Smooth muscle cell (in vitro differentiated cells): ENCODE data around the gene PRM3. TPM values are rescaled to one million over a fixed set of nuclear protein-coding genes. Genes with fewer than 3 reads are reported as not detected.

Source experiments
- DNase-seq: peaks from one replicate; lab custom pipeline; 2025; ENCODE audit not compliant: unreplicated experiment; lab: John Stamatoyannopoulos, UW
- H2AFZ ChIP-seq: fragments of 200-600 bp; sonication (generic); 2 replicates; pipeline ENCODE4 v1.6.0; 2016; ENCODE audit warnings: antibody characterized with exemption, low read depth, mild to moderate bottlenecking
- H3F3A ChIP-seq: fragments of 200-600 bp; sonication (generic); 2 replicates; pipeline ENCODE4 v1.6.0; 2017; ENCODE audit warnings: antibody characterized with exemption, low read depth
- H3K27ac ChIP-seq: fragments of 200-600 bp; sonication (generic); 2 replicates; pipeline ENCODE4 v1.5.1; 2016; ENCODE audit warnings: low read depth, mild to moderate bottlenecking
- H3K27me3 ChIP-seq: fragments of 200-600 bp; sonication (generic); 2 replicates; pipeline ENCODE4 v1.6.1; 2016; ENCODE audit warnings: low read depth, mild to moderate bottlenecking
- H3K36me3 ChIP-seq: fragments of 200-600 bp; sonication (generic); 2 replicates; pipeline ENCODE4 v1.5.1; 2016; ENCODE audit warnings: low read depth
- H3K4me1 ChIP-seq: fragments of 200-600 bp; sonication (generic); 2 replicates; pipeline ENCODE4 v1.5.1; 2016; ENCODE audit warnings: low read depth
- H3K4me2 ChIP-seq: fragments of 200-600 bp; sonication (generic); 2 replicates; pipeline ENCODE4 v1.6.0; 2016; ENCODE audit warnings: mild to moderate bottlenecking
- H3K4me3 ChIP-seq: fragments of 200-600 bp; sonication (generic); 2 replicates; pipeline ENCODE4 v1.5.1; 2016; ENCODE audit warnings: mild to moderate bottlenecking
- H3K79me2 ChIP-seq: fragments of 200-600 bp; sonication (generic); 2 replicates; pipeline ENCODE4 v1.6.0; 2016; ENCODE audit warnings: low read depth, mild to moderate bottlenecking
- H3K9ac ChIP-seq: fragments of 200-600 bp; sonication (generic); 2 replicates; pipeline ENCODE4 v1.6.0; 2016; ENCODE audit warnings: low read depth
- H3K9me3 ChIP-seq: fragments of 200-600 bp; sonication (generic); replicated peaks from 2 replicates; pipeline ENCODE4 v1.5.1; 2016; ENCODE audit warnings: low read depth
- H4K20me1 ChIP-seq: fragments of 200-600 bp; sonication (generic); 2 replicates; pipeline ENCODE4 v1.6.0; 2016; ENCODE audit warnings: low read depth
- CTCF ChIP-seq: fragments of 200-600 bp; sonication (generic); IDR thresholded peaks from 2 replicates; pipeline ENCODE4 v1.5.1; 2017; ENCODE audit warnings: borderline replicate concordance, mild to moderate bottlenecking, antibody characterized with exemption; ENCODE audit not compliant: insufficient read depth, poor library complexity, severe bottlenecking
- WGBS: methylation state at CpG from one replicate; pipeline ENCODE4 v1.1.7; 2016; ENCODE audit warnings: low lambda C conversion rate; 5-methylcytosine and 5-hydroxymethylcytosine counted together
- polyA plus RNA-seq: library from polyadenylated mRNA; unstranded; fragments of >200 nt; fragmentation: Nextera tagmentation; extraction: Ambion mirVana; gene quantifications from 2 replicates; pipeline ENCODE4 v1.2.1, GENCODE V29; 2016
- total RNA-seq: library from RNA; depleted of rRNA; stranded (reverse); fragments of >200 nt; gene quantifications from 2 replicates; pipeline ENCODE4 v1.2.3, GENCODE V29; 2014

The PRM3 gene
- total and polyA plus RNA-seq, 2 experiments from 2014 or later, result not detected

DNA sequence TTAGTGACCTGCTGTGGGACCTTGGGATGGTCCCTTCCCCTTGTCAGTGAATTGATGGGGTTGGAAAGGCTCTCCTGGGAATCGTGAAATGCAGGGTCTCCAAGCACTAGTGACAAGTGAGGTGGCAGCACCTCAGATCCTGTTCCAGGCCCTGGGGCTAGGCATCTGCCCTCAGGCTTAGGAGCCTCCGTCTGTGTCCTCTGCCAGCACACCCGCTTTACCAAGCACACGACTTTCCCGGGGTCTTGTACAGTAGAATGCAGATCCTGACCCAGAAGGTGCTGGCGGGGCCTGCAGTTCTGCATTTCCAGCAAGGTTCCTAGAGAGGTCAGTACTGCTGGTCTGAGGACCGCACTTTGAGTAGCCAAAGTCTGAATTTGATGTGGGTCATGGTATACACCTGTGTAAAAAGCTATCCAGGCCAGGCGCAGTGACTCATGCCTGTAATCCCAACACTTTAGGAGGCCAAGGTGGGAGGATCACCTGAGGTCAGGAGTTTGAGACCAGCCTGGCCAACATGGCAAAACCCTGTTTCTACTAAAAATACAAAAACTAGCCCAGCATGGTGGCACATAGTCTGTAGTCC is 41.0 kb upstream of the PRM3 start:
- no peak overlapping the region for H3K4me3 ChIP-seq
- H3K9ac ChIP-seq, result no peak overlapping the region
- H3K36me3 ChIP-seq, result no peaks in the 10 kb centered on the region
- no peak overlapping the region for H3K27ac ChIP-seq
- no peaks in the 10 kb centered on the region for H3F3A ChIP-seq
- no peak for TF ChIP-seq CTCF
- no peaks in the 10 kb centered on the region for H3K79me2 ChIP-seq
- no peaks in the 10 kb centered on the region for H3K27me3 ChIP-seq
- no peak overlapping the region for H3K4me2 ChIP-seq
- no peak for DNase-seq
- no peaks in the 10 kb centered on the region for H3K9me3 ChIP-seq
- H3K4me1 ChIP-seq, result peaks cover 23% of the 10 kb centered on the region
- WGBS, result 93% methylated on average over 8 of the region's 8 CpGs
- H4K20me1 ChIP-seq, result no peaks in the 10 kb centered on the region
- H2AFZ ChIP-seq, result no peak overlapping the region

DNA sequence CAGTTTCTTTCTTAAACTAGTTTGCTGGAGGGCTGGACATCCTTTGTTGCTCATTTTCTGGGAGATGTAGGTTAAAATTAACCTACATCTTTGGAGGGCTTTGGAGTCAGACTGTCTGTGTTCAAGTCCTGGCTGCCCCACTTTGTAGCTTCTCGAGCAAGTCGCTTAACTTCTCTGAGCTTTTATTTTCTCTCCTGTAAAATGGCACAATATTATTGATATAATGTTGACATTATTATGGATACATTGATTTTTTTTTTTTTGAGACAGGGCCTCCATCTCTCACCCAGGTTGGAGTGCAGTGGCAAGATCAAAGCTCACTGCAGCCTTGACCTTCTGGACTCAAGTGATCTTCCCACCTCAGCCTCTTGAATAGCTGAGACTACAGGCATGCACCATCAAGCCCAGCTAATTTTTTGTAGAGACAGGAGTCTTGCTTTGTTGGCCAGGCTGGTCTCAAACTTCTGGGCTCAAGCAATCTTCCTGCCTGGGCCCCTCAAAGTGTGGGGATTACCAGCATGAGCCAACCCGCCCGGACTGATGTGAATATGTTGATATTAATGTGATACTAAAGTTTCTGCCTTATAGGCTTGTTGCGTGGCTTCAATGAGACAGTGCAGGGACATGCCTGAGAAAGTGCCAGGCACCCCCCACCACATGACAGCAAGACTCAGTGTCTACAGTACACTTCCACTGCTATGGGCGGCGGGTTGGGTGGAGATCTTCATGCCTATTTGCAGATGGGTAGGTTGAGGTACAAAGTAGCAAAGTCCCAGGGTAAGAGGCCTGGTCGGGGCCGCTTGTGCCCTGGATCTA is 40.3 kb upstream of the PRM3 start:
- no peak overlapping the region for H3K27ac ChIP-seq
- H3K9ac ChIP-seq, result no peak overlapping the region
- peak overlapping the region; percentile 56 for H3K4me2 ChIP-seq
- H3K4me1 ChIP-seq, result peaks cover 23% of the 10 kb centered on the region
- H3K9me3 ChIP-seq, result no peaks in the 10 kb centered on the region
- H4K20me1 ChIP-seq, result no peaks in the 10 kb centered on the region
- no peaks in the 10 kb centered on the region for H3K27me3 ChIP-seq
- no peaks in the 10 kb centered on the region for H3K36me3 ChIP-seq
- DNase-seq, result no peak
- no peaks in the 10 kb centered on the region for H3K79me2 ChIP-seq
- no peaks in the 10 kb centered on the region for H3F3A ChIP-seq
- no peak for TF ChIP-seq CTCF
- H2AFZ ChIP-seq, result no peak overlapping the region
- H3K4me3 ChIP-seq, result no peak overlapping the region
- WGBS, result 88% methylated on average over 9 of the region's 9 CpGs

DNA sequence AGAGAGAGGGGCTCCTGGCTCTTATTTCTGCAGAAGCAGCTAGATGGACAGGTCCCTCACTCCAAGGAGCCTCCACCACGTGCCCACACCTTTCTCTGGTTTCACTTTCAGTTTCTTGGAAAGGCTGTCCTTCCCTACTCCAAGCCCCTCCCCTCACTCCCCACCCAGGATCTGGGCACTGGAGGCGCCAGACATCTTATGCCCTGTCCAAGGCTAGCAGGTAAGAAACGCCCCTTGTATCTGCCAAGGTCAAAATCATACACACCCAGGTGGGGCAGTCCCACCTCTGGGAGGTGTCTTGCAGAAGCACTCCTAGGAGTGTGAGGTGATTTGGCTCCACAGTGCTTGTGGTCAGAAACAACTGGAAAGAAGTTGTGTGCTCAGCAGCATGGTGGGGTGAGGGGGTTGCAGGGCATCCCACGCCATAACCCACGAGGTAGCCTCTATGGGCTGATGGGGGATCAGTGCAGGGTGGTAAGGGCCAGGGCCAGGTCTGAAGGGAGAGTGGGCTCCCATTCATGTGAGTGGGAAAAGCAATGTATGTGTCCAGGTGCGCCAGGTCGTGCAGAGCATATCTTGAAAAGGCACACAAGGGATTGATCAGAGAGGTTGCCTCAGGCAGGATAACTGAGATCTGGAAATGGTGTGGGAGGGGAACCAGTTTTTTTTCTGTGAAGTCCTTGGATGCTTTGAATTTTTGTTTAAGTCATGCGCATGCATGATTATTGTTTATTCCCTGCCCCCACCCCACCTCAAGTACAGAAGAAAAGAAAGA is 39.5 kb upstream of the PRM3 start:
- no peak overlapping the region for H3K4me3 ChIP-seq
- H3K9ac ChIP-seq, result no peak overlapping the region
- no peaks in the 10 kb centered on the region for H3K27me3 ChIP-seq
- no peak for TF ChIP-seq CTCF
- H3F3A ChIP-seq, result no peaks in the 10 kb centered on the region
- H3K9me3 ChIP-seq, result no peaks in the 10 kb centered on the region
- no peaks in the 10 kb centered on the region for H3K79me2 ChIP-seq
- H3K4me1 ChIP-seq, result peaks cover 23% of the 10 kb centered on the region
- no peak overlapping the region for H2AFZ ChIP-seq
- no peak for DNase-seq
- H3K27ac ChIP-seq, result no peak overlapping the region
- H4K20me1 ChIP-seq, result no peaks in the 10 kb centered on the region
- no peaks in the 10 kb centered on the region for H3K36me3 ChIP-seq
- 49% methylated on average over 8 of the region's 8 CpGs for WGBS
- peak overlapping the region; percentile 56 for H3K4me2 ChIP-seq
